A673 (cell line): ENCODE measurements around the gene MRFAP1. TPM values are rescaled to one million over a fixed set of nuclear protein-coding genes. Genes with fewer than 3 reads are reported as not detected.
"Not testable (repeated sequence)": the region's sequence is repeated elsewhere in the genome, so short reads cannot be mapped to it uniquely, and the experiment has no call there.

Experiments
- BruUV-seq: library from RNA; stranded (reverse); fragments of 400-500 nt; replicated peaks from 2 replicates; lab custom pipeline; 2021; lab: Mats Ljungman, UMichigan
- CTCF ChIA-PET: fragments of 300-600 bp; sonication (Branson Sonifier 250); formaldehyde crosslinking; loops from one replicate; lab custom pipeline; 2022; ENCODE audit warnings: antibody characterized with exemption; lab: Charles Lee
- POLR2A ChIA-PET: fragments of 300-600 bp; sonication (Branson Sonifier 250); formaldehyde crosslinking; loops from one replicate; lab custom pipeline; 2022; ENCODE audit warnings: antibody characterized with exemption; ENCODE audit not compliant: low non-redundant PET; lab: Charles Lee
- DNase-seq: peaks from one replicate; pipeline ENCODE4 v3.0.0-alpha.2; 2015; ENCODE audit warnings: low spot score
- H3K27ac ChIP-seq: fragments of 200-600 bp; sonication (generic); 2 replicates; pipeline ENCODE4 v1.5.1; 2016; ENCODE audit warnings: mixed run types, low read depth, mild to moderate bottlenecking, mixed read lengths, antibody characterized with exemption, low read length; ENCODE audit not compliant: poor library complexity, severe bottlenecking
- H3K27me3 ChIP-seq: fragments of 200-600 bp; sonication (generic); replicated peaks from 2 replicates; pipeline ENCODE4 v1.6.1; 2017; ENCODE audit warnings: mixed run types, low read depth, mild to moderate bottlenecking, mixed read lengths, antibody characterized with exemption, low read length; ENCODE audit not compliant: insufficient read depth, poor library complexity
- H3K36me3 ChIP-seq: fragments of 200-600 bp; sonication (generic); 2 replicates; pipeline ENCODE4 v1.6.1; 2016; ENCODE audit warnings: mixed run types, mild to moderate bottlenecking, mixed read lengths, antibody characterized with exemption, low read length; ENCODE audit not compliant: insufficient read depth, poor library complexity, severe bottlenecking
- H3K4me1 ChIP-seq: fragments of 200-600 bp; sonication (generic); 2 replicates; pipeline ENCODE4 v1.6.1; 2017; ENCODE audit warnings: mixed run types, mild to moderate bottlenecking, mixed read lengths, antibody characterized with exemption, low read length; ENCODE audit not compliant: insufficient read depth, poor library complexity, severe bottlenecking
- H3K4me3 ChIP-seq: fragments of 200-600 bp; sonication (generic); 2 replicates; pipeline ENCODE4 v1.5.1; 2016; ENCODE audit warnings: low read depth, mixed run types, mild to moderate bottlenecking, mixed read lengths, low read length; ENCODE audit not compliant: poor library complexity, severe bottlenecking
- H3K9me3 ChIP-seq: fragments of 200-600 bp; sonication (generic); 2 replicates; pipeline ENCODE4 v1.6.1; 2016; ENCODE audit warnings: mixed run types, low read depth, mild to moderate bottlenecking, mixed read lengths, antibody characterized with exemption, low read length; ENCODE audit not compliant: poor library complexity, severe bottlenecking
- EZH2 ChIP-seq: fragments of 200-600 bp; sonication (generic); IDR thresholded peaks from 2 replicates; pipeline ENCODE4 v1.6.1; 2017; ENCODE audit warnings: borderline replicate concordance, low read depth, mild to moderate bottlenecking, mixed read lengths, antibody characterized with exemption, low read length; ENCODE audit not compliant: poor library complexity, severe bottlenecking
- intact Hi-C: fragments of 100-400 bp; cut with micrococcal nuclease; formaldehyde crosslinking; loops from one replicate; pipeline ENCODE4 v1.10.0; 2022; ENCODE audit not compliant: unreplicated experiment
- total RNA-seq: library from RNA; stranded (reverse); gene quantifications from 2 replicates; pipeline ENCODE4 v1.2.3, GENCODE V29; 2021
- TF ChIP-seq, protein P1 (sequence below): fragments of 300-800, 200-600 bp; sonication (generic); conservative IDR thresholded peaks from 2 replicates; pipeline ENCODE4 v1.5.1; 2017; ENCODE audit warnings: low read depth, mild to moderate bottlenecking, antibody characterized with exemption, low read length, moderate library complexity, mixed read lengths

Gene MRFAP1
- total RNA-seq, 1 experiment from 2014 or later: 402 TPM

DNA sequence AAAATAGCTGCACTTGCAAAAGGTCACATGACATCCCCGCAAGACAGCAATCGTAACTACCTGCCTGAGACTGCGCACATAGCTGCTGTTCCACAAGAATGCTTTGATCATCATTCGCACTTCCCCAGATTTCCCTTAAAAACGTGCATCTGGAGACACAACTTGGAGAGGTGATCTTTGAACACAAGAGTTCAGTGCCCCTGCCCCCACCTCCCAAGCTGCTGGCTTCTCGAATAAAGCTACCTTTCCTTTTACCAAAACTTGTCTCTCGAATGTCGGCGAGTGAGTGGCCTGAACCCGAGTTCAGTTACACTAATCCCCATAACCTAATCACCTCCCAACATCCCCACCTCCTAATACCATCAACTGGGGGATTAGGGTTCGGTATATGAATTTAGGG lies 14.4 kb upstream of the MRFAP1 start:
- H3K9me3 ChIP-seq: no peaks in the 10 kb centered on the region
- no peak overlapping the region for H3K27ac ChIP-seq
- intact Hi-C loops: no loop called here
- TF ChIP-seq EZH2: no peak
- TF ChIP-seq, protein P1, sequence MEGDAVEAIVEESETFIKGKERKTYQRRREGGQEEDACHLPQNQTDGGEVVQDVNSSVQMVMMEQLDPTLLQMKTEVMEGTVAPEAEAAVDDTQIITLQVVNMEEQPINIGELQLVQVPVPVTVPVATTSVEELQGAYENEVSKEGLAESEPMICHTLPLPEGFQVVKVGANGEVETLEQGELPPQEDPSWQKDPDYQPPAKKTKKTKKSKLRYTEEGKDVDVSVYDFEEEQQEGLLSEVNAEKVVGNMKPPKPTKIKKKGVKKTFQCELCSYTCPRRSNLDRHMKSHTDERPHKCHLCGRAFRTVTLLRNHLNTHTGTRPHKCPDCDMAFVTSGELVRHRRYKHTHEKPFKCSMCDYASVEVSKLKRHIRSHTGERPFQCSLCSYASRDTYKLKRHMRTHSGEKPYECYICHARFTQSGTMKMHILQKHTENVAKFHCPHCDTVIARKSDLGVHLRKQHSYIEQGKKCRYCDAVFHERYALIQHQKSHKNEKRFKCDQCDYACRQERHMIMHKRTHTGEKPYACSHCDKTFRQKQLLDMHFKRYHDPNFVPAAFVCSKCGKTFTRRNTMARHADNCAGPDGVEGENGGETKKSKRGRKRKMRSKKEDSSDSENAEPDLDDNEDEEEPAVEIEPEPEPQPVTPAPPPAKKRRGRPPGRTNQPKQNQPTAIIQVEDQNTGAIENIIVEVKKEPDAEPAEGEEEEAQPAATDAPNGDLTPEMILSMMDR: no peak
- no peaks in the 10 kb centered on the region for H3K27me3 ChIP-seq
- no peak for DNase-seq
- CTCF ChIA-PET: no interaction called here
- no TSS peak for BruUV-seq
- H3K4me1 ChIP-seq: no peaks in the 10 kb centered on the region
- H3K4me3 ChIP-seq: no peak overlapping the region
- POLR2A ChIA-PET: no interaction called here
- no peaks in the 10 kb centered on the region for H3K36me3 ChIP-seq

DNA sequence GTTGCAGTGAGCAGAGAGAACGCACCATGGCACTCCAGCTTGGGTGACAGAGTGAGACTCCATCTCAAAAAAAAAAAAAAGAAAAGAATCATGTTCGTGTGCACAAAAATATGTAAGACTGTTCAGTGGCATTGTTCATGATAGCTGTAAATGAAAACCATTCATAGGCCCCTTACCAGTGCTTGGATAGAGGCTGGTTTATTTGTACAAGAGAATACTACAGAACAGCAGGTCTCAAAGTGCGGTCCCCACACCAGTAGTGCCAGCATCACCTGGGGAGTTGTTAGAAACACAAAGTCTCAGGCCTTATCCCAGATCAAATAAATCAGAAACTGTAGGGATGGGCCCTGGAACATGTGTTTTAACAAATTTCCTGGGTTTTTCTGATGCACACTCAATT lies 12.7 kb upstream of the MRFAP1 start:
- no TSS peak for BruUV-seq
- TF ChIP-seq, protein P1: no peak
- no peak for TF ChIP-seq EZH2
- CTCF ChIA-PET: no interaction called here

DNA sequence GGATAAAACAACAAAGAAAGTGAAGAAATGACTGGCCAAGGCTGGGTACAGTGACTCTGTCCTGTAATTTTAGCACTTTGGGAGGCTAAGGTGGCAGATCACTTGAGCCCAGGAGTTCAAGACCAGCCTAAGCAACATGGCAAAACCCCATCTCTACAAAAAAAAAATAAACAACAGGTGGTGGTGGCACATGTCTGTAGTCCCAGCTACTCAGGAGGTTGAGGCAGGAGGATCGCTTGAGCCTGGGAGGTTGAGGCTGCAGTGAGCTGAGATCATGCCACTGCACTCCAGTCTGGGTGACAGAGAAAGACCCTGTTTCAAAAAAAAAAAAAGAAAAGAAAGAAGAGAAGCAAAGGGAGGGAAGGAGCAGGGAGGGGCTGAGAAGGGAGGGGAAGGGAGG lies 12.0 kb upstream of the MRFAP1 start:
- H3K36me3 ChIP-seq, H3K4me1 ChIP-seq, H3K4me3 ChIP-seq, DNase-seq, CTCF ChIA-PET, intact Hi-C loops, POLR2A ChIA-PET, H3K27ac ChIP-seq, BruUV-seq, H3K27me3 ChIP-seq, H3K9me3 ChIP-seq: not testable (repeated sequence)

More for the DNA sequence above, 12.7 kb upstream of the MRFAP1 start:
- H3K27ac ChIP-seq: no peak overlapping the region
- H3K27me3 ChIP-seq: no peaks in the 10 kb centered on the region
- no peaks in the 10 kb centered on the region for H3K36me3 ChIP-seq
- no peak overlapping the region for H3K4me3 ChIP-seq
- POLR2A ChIA-PET: no interaction called here
- intact Hi-C loops: no loop called here
- no peaks in the 10 kb centered on the region for H3K9me3 ChIP-seq
- no peak for DNase-seq
- no peaks in the 10 kb centered on the region for H3K4me1 ChIP-seq

DNA sequence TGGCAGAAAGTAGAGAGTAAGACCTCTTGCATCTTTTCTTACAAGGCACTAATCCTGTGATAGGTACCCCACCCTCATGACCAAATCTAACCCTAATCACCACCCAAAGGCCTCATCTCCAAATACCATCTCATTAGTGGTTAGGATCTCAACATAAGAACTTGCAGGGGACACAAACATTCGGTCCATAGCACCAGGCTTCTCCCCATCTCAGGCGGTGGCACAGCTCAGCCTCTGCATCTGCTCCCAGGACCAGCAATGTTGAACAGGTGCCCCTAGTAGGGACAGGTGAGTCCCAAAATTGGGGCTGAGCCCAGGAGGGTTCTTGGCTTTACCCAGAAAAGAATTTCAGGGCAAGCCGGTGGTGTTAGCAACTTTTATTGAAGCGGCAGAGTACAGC lies 8.4 kb upstream of the MRFAP1 start:
- Histone ChIP-seq H3K27me3 (no peaks in the 10 kb centered on the region), H3K27ac (no peak overlapping the region), H3K9me3 (no peaks in the 10 kb centered on the region), H3K36me3 (no peaks in the 10 kb centered on the region), H3K4me1 (peaks cover 11% of the 10 kb centered on the region), H3K4me3 (no peak overlapping the region)
- ChIA-PET POLR2A (no interaction called here), CTCF (no interaction called here)
- no peak for DNase-seq
- intact Hi-C loops: no loop called here
- TF ChIP-seq EZH2: no peak
- TF ChIP-seq, protein P1: no peak
- BruUV-seq: no TSS peak
